ENCODE data around the gene EXOC3L2. TPM values are rescaled to one million over a fixed set of nuclear protein-coding genes. Genes with fewer than 3 reads are reported as not detected.

The EXOC3L2 gene
- polyA plus RNA-seq, 1 donor = 5.1 TPM

- no peak for DNase-seq
Measured at GRCh38 chr19:45222724-45223123, 22.5 kb downstream of the EXOC3L2 start.

GRCh38 chr19:45218911-45219743 lies 26.1 kb downstream of the EXOC3L2 start:
- no peak for DNase-seq

GRCh38 chr19:45218426-45218825 lies 26.8 kb downstream of the EXOC3L2 start:
- no peak for DNase-seq

GRCh38 chr19:45217957-45218334 lies 27.3 kb downstream of the EXOC3L2 start:
- no peak for DNase-seq

GRCh38 chr19:45217193-45217956 lies 27.8 kb downstream of the EXOC3L2 start:
- no peak for DNase-seq

- DNase-seq = no peak
Measured at GRCh38 chr19:45216667-45217066, 28.5 kb downstream of the EXOC3L2 start.

GRCh38 chr19:45215391-45216191 lies 29.6 kb downstream of the EXOC3L2 start:
- no peak for DNase-seq

- DNase-seq = no peak
Measured at GRCh38 chr19:45213031-45213430, 32.2 kb downstream of the EXOC3L2 start.

- DNase-seq = no peak
Measured at GRCh38 chr19:45211751-45212381, 33.3 kb downstream of the EXOC3L2 start.

- no peak for DNase-seq
Measured at GRCh38 chr19:45206328-45206727, 38.9 kb downstream of the EXOC3L2 start.

- DNase-seq = no peak
Measured at GRCh38 chr19:45205810-45206209, 39.4 kb downstream of the EXOC3L2 start.

GRCh38 chr19:45202637-45203036 lies 42.6 kb downstream of the EXOC3L2 start:
- DNase-seq = no peak

GRCh38 chr19:45200568-45200967 lies 44.6 kb downstream of the EXOC3L2 start:
- no peak for DNase-seq

GRCh38 chr19:45195764-45196163 lies 49.4 kb downstream of the EXOC3L2 start:
- DNase-seq = no peak

GRCh38 chr19:45191375-45191774 lies 53.8 kb downstream of the EXOC3L2 start:
- no peak for DNase-seq

GRCh38 chr19:45189971-45190370 lies 55.2 kb downstream of the EXOC3L2 start:
- no peak for DNase-seq

- DNase-seq = no peak
Measured at GRCh38 chr19:45187421-45188100, 57.6 kb downstream of the EXOC3L2 start.

- DNase-seq = no peak
Measured at GRCh38 chr19:45186509-45187334, 58.5 kb downstream of the EXOC3L2 start.

GRCh38 chr19:45184115-45184514 lies 61.1 kb downstream of the EXOC3L2 start:
- no peak for DNase-seq

- DNase-seq = no peak
Measured at GRCh38 chr19:45182758-45183157, 62.4 kb downstream of the EXOC3L2 start.

- DNase-seq = no peak
Measured at GRCh38 chr19:45180936-45181335, 64.3 kb downstream of the EXOC3L2 start.
